Fibroblast of the aortic adventitia (primary cell): ENCODE results near the gene ADARB2. TPM values are rescaled to one million over a fixed set of nuclear protein-coding genes. Genes with fewer than 3 reads are reported as not detected.

Source experiments
- DNase-seq: peaks from one replicate; pipeline ENCODE4 v3.0.0-alpha.2; 2010; ENCODE audit warnings: low read depth
- H3K4me3 ChIP-seq: 2 replicates; pipeline ENCODE4 v1.5.1; 2011; ENCODE audit warnings: low read depth, mild to moderate bottlenecking, control low read depth, low read length, moderate library complexity
- total RNA-seq: library from RNA; depleted of rRNA; stranded (reverse); fragments of >200 nt; gene quantifications from 2 replicates; pipeline ENCODE4 v1.2.3, GENCODE V29; 2012; ENCODE audit warnings: low replicate concordance
- TF ChIP-seq, protein P1 (sequence below): IDR thresholded peaks from 2 replicates; pipeline ENCODE4 v1.5.1; 2011; ENCODE audit warnings: mild to moderate bottlenecking, low read length, control low read depth, inconsistent platforms; ENCODE audit not compliant: insufficient read depth

ADARB2 gene
- total RNA-seq, 1 donor, result not detected

DNA sequence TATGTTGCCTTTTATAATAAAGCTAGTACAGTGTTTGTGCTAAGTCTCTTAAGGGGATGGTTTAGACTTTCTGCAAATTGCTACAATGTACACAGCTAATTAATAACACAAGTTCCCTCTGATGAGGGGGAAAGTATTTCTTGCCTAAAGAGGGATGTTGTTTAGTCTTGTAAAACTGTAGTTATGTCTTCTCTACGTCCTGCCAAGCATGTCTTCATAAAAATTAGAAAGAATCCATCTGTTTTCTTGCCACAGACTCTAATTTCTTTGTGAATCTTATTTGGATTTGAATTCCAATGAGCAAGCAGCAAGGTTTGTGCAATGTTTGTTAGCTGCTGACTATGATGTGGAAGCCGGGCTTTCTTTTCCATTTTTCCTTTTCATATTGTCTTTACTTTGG lies 28.2 kb downstream of the ADARB2 start:
- H3K4me3 ChIP-seq, result no peak overlapping the region
- TF ChIP-seq, protein P1, sequence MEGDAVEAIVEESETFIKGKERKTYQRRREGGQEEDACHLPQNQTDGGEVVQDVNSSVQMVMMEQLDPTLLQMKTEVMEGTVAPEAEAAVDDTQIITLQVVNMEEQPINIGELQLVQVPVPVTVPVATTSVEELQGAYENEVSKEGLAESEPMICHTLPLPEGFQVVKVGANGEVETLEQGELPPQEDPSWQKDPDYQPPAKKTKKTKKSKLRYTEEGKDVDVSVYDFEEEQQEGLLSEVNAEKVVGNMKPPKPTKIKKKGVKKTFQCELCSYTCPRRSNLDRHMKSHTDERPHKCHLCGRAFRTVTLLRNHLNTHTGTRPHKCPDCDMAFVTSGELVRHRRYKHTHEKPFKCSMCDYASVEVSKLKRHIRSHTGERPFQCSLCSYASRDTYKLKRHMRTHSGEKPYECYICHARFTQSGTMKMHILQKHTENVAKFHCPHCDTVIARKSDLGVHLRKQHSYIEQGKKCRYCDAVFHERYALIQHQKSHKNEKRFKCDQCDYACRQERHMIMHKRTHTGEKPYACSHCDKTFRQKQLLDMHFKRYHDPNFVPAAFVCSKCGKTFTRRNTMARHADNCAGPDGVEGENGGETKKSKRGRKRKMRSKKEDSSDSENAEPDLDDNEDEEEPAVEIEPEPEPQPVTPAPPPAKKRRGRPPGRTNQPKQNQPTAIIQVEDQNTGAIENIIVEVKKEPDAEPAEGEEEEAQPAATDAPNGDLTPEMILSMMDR, result no peak
- no peak for DNase-seq

GRCh38 chr10:1708746-1709145 lies 28.6 kb downstream of the ADARB2 start:
- TF ChIP-seq, protein P1, result no peak
- no peak overlapping the region for H3K4me3 ChIP-seq
- no peak for DNase-seq

- TF ChIP-seq, protein P1, result no peak
- no peak overlapping the region for H3K4me3 ChIP-seq
- no peak for DNase-seq
These were observed 30.6 kb downstream of the ADARB2 start for GRCh38 chr10:1706711-1707110.

DNA sequence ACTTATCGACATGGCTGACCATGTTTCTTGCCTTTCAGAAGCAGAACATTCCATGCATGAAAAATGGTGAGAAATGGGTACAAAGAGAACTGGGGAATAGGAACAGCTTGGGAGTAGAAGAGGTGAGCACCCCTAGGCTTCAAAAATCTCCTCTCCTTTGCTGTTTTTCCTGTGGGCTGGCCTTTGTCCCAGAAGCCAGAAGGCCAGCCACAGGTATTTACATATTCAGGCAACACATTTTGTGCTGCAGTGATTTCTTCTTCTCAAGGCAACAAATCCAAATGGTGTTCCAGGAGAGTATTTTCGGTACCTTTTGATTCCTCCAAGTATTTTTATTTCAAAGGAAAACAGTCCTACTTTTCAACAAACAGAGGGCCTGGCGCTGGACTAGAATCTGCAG lies 31.1 kb downstream of the ADARB2 start:
- TF ChIP-seq, protein P1, result no peak
- no peak overlapping the region for H3K4me3 ChIP-seq
- no peak for DNase-seq

DNA sequence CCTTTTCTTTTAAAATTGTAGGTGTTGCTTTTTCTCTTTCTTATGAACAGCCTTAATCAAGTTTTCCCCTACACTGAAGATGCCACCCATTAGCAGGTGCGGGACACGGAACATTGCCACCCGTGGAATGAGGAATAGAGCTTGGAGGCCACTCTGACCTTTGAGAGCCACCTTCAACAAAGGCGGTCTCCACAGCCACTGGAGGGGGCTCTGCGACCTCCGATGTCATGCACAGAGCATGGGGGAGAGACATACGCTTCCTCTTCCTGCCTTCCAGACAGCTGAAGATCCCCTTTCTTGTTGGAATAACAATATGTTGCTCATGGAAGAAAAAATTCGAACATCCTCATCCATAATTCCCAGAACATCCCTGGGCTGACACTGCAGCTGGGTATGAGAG lies 39.1 kb downstream of the ADARB2 start:
- TF ChIP-seq, protein P1, result no peak
- DNase-seq, result no peak
- no peak overlapping the region for H3K4me3 ChIP-seq

DNA sequence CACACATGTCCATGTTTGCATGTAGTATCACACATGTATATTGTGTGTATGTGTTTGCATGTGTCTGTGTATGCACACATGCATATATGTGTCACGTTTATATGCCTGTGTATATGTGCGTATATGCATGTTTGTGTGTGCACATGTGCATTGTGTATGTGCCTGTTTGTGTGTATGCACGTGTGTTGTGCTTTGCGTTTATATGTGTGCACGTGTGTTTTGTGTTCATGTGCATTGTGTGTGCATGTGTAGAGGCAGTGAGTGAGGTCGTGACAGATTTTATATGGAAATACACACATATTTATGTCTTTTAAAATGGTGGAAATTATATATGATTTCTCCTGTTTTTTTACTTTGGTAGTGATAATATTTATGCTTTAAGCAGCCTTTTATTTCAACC lies 41.2 kb downstream of the ADARB2 start:
- no peak overlapping the region for H3K4me3 ChIP-seq
- TF ChIP-seq, protein P1, result no peak
- no peak for DNase-seq

GRCh38 chr10:1690086-1690485 lies 47.2 kb downstream of the ADARB2 start:
- no peak for DNase-seq
- TF ChIP-seq, protein P1, result no peak
- H3K4me3 ChIP-seq, result no peak overlapping the region
